ENCODE measurements around the gene AFTPH.

Gene AFTPH

GRCh38 chr2:64607381-64608304 is 83.5 kb downstream of the AFTPH start:
- no peak overlapping the region for H3K4me3 ChIP-seq (replicated peaks; ENCODE audit: low read depth, low read length)
- TF ChIP-seq CTCF (IDR thresholded peaks at IDR 0.05; ENCODE audit: low read depth, low read length, missing control alignments) = no peak
- no peak for DNase-seq (ENCODE audit: extremely low read depth, low read depth)

DNA sequence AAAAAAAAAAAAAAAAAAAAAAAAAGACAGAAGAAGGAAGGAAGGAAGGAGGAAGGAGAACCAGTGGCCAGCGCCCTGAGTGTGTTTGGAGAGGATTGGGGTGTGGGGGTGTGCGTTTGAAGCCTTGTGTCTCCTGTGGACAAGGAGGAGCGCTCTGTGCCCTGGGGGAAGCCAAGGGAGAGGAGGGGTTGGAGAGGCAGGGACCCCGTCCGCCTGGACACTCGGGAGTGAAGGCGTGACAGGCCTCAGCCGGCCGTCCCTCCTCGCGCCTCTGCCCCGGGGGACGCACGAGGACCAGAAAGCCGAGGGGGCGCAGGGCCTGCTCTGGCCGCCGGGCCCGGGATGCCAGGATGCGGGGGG is 84.7 kb downstream of the AFTPH start:
- H3K4me3 ChIP-seq (replicated peaks; ENCODE audit: low read depth, low read length) = peak overlapping the region; percentile 16
- TF ChIP-seq CTCF (IDR thresholded peaks at IDR 0.05; ENCODE audit: low read depth, low read length, missing control alignments) = no peak
- no peak for DNase-seq (ENCODE audit: extremely low read depth, low read depth)

GRCh38 chr2:64609227-64609941 is 85.3 kb downstream of the AFTPH start:
- peak overlapping the region; percentile 16 for H3K4me3 ChIP-seq (replicated peaks; ENCODE audit: low read depth, low read length)
- TF ChIP-seq CTCF (IDR thresholded peaks at IDR 0.05; ENCODE audit: low read depth, low read length, missing control alignments) = no peak
- no peak for DNase-seq (ENCODE audit: extremely low read depth, low read depth)

GRCh38 chr2:64609942-64610281 is 85.8 kb downstream of the AFTPH start:
- no peak overlapping the region for H3K4me3 ChIP-seq (replicated peaks; ENCODE audit: low read depth, low read length)

DNA sequence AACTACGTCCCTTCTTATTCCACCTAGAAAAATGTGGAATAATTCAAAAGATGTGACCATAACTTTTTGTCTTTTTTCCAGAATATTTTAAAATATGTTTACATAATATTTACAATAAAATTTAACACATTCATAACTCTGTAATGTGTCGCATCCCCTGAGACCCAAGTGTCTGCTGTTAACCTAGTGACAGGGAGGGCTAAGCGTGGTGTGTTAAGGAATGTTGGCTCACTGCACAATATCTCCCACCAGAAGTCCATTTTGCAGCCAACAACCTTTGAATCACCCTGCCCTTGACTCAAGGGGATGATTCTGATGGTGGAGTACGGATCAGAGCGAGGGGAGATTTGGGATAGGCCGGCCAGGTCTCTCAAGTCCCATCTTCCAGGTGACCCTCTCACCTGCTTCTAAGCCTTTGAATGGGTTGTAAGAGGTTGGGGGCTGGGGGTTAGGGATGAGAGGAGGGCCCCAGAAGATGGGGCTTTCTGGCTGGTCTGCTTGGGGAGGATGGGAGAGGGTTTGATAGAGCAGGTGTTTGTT is 86.3 kb downstream of the AFTPH start:
- TF ChIP-seq CTCF (IDR thresholded peaks at IDR 0.05; ENCODE audit: low read depth, low read length, missing control alignments) = no peak
- no peak overlapping the region for H3K4me3 ChIP-seq (replicated peaks; ENCODE audit: low read depth, low read length)

More at GRCh38 chr2:64609942-64610281, 85.8 kb downstream of the AFTPH start:
- no peak for TF ChIP-seq CTCF (IDR thresholded peaks at IDR 0.05; ENCODE audit: low read depth, low read length, missing control alignments)
- no peak for DNase-seq (ENCODE audit: extremely low read depth, low read depth)

DNA sequence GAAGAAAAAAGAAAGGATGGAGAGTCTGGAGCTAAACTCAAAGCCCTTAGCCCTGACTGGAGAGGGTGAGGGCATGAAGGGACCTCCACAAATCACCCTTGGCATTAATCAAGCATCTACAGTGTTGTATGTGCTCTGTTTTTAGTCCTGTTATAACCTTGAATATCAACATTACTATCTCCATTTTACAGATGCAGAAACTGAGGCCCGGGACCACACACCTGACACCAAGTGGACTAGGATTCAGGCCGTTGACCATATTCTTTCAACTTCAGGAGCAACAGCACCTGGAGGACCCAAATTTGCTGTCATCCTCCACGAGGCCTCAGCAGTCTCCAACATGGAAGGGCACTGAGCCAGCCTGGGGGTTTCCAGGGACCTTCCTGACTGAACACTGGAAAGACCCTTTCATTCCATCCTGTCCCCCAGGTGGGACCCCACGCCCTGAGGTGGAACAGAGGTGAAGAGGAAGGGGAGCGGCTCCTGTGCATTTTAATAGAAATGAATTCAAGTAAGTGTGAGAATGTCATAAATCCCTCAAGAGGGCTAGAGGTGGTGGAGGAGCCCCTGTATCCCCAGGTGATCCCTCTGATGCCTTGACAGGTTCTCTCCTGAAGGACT is 88.6 kb downstream of the AFTPH start:
- no peak overlapping the region for H3K4me3 ChIP-seq (replicated peaks; ENCODE audit: low read depth, low read length)
- no peak for DNase-seq (ENCODE audit: extremely low read depth, low read depth)
- TF ChIP-seq CTCF (IDR thresholded peaks at IDR 0.05; ENCODE audit: low read depth, low read length, missing control alignments) = no peak

More for the DNA sequence above, 86.3 kb downstream of the AFTPH start:
- DNase-seq (ENCODE audit: extremely low read depth, low read depth) = no peak
